Breast epithelium (tissue), 3 donors: ENCODE data around the gene PNKD.

ENCODE experiments used
- POLR2A ChIP-seq: fragments of 450-650 bp; IDR thresholded peaks from one replicate; pipeline ENCODE4 v1.6.1; 2016; ENCODE audit warnings: antibody characterized with exemption, mild to moderate bottlenecking, moderate library complexity
- TF ChIP-seq, protein P1 (sequence below), 3 donors: fragments of 450-650 bp; IDR thresholded peaks; one replicate each; pipeline ENCODE4 v1.5.1; 2016 to 2017; ENCODE audit warnings: antibody characterized with exemption in 3 of 3, mild to moderate bottlenecking in 3 of 3, moderate library complexity in 3 of 3

DNA sequence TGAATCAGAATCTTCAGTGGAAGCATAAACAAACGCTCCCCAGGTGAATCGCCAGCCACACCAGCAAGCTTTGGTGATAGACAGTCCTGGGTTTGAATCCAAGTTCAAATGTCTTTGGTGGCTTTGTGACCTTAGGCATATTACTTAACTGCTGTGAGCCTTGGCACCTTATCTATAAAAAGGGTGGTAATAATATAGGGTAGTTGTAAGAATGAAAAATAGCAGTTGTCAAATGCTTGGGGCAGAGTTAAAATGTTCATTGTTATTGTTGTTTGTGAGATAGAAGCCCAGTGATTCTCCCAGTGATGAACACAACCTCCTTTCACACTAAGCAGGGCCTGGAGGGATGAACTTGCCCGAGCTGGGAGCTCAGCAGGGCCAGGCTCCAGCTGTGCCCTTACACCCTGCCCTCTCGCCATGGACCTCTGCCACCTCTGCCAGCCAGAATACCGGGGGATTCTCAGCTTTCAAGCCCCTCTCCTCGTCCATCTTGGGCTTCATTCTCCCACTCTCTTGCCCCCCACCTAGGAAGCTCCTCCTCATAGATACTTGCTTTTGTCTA, 28.1 kb downstream of the PNKD start:
- TF ChIP-seq, protein P1, sequence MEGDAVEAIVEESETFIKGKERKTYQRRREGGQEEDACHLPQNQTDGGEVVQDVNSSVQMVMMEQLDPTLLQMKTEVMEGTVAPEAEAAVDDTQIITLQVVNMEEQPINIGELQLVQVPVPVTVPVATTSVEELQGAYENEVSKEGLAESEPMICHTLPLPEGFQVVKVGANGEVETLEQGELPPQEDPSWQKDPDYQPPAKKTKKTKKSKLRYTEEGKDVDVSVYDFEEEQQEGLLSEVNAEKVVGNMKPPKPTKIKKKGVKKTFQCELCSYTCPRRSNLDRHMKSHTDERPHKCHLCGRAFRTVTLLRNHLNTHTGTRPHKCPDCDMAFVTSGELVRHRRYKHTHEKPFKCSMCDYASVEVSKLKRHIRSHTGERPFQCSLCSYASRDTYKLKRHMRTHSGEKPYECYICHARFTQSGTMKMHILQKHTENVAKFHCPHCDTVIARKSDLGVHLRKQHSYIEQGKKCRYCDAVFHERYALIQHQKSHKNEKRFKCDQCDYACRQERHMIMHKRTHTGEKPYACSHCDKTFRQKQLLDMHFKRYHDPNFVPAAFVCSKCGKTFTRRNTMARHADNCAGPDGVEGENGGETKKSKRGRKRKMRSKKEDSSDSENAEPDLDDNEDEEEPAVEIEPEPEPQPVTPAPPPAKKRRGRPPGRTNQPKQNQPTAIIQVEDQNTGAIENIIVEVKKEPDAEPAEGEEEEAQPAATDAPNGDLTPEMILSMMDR (IDR thresholded peaks at IDR 0.05) = no peak
- TF ChIP-seq POLR2A = no peak
